Activated naive CD4-positive, alpha-beta T cell (primary cell): ENCODE results near the gene PCMTD2.
"Not testable (repeated sequence)": the region's sequence is repeated elsewhere in the genome, so short reads cannot be mapped to it uniquely, and the experiment has no call there.

ENCODE experiments used
- DNase-seq, 4 experiments: peaks; one replicate each; lab custom pipeline; 2025; lab: John Stamatoyannopoulos, UW

Gene PCMTD2

GRCh38 chr20:64286447-64287263, 31.1 kb downstream of the PCMTD2 start:
- DNase-seq: peak in 2 of 4 experiments; percentile 3 to 7

- not testable (repeated sequence) for DNase-seq
Measured at GRCh38 chr20:64287264-64287590, 31.7 kb downstream of the PCMTD2 start.

GRCh38 chr20:64292167-64292566, 36.6 kb downstream of the PCMTD2 start:
- not testable (repeated sequence) for DNase-seq

GRCh38 chr20:64303086-64303485, 47.5 kb downstream of the PCMTD2 start:
- DNase-seq: not testable (repeated sequence)

- DNase-seq: not testable (repeated sequence)
Measured at GRCh38 chr20:64313761-64314160, 58.2 kb downstream of the PCMTD2 start.

- not testable (repeated sequence) for DNase-seq
Measured at GRCh38 chr20:64315381-64315780, 59.8 kb downstream of the PCMTD2 start.

- DNase-seq: not testable (repeated sequence)
Measured at GRCh38 chr20:64315884-64316283, 60.3 kb downstream of the PCMTD2 start.

GRCh38 chr20:64316415-64317083, 61.0 kb downstream of the PCMTD2 start:
- peak in 1 of 4 experiments; percentile 9 for DNase-seq

GRCh38 chr20:64317331-64317730, 61.8 kb downstream of the PCMTD2 start:
- not testable (repeated sequence) for DNase-seq

GRCh38 chr20:64318056-64318455, 62.5 kb downstream of the PCMTD2 start:
- DNase-seq: not testable (repeated sequence)

GRCh38 chr20:64322031-64322789, 66.7 kb downstream of the PCMTD2 start:
- not testable (repeated sequence) for DNase-seq
